WTC11 (cell line): ENCODE measurements around the gene C5AR1.

Source experiments
- ATF6 ChIP-seq: sonication (generic); formaldehyde crosslinking; IDR thresholded peaks from 2 replicates; pipeline ENCODE4 v1.8.1; 2023; ENCODE audit warnings: mild to moderate bottlenecking, missing genetic modification reagents
- ERG ChIP-seq: fragments of 250-450 bp; sonication (Bioruptor Pico); IDR thresholded peaks from 2 replicates; pipeline ENCODE4 v1.8.0; 2021; ENCODE audit warnings: mild to moderate bottlenecking
- IRF2 ChIP-seq: sonication (generic); formaldehyde crosslinking; IDR thresholded peaks from 2 replicates; pipeline ENCODE4 v1.8.0; 2022; ENCODE audit warnings: low read depth, missing genetic modification reagents, borderline replicate concordance
- JUN ChIP-seq: sonication (generic); formaldehyde crosslinking; IDR thresholded peaks from 2 replicates; pipeline ENCODE4 v1.8.0; 2023; ENCODE audit warnings: mild to moderate bottlenecking, missing genetic modification reagents
- NFYB ChIP-seq: sonication (generic); formaldehyde crosslinking; conservative IDR thresholded peaks from 2 replicates; pipeline ENCODE4 v1.8.0; 2022; ENCODE audit warnings: low read depth, missing genetic modification reagents
- NR3C1 ChIP-seq: sonication (generic); formaldehyde crosslinking; conservative IDR thresholded peaks from 2 replicates; pipeline ENCODE4 v1.8.1; 2023; ENCODE audit warnings: low read depth, mild to moderate bottlenecking, missing genetic modification reagents
- PRDM15 ChIP-seq: sonication (generic); formaldehyde crosslinking; IDR thresholded peaks from 2 replicates; pipeline ENCODE4 v1.8.0; 2022; ENCODE audit warnings: missing genetic modification reagents
- SP1 ChIP-seq: sonication (generic); formaldehyde crosslinking; conservative IDR thresholded peaks from 2 replicates; pipeline ENCODE4 v1.8.1; 2022; ENCODE audit warnings: missing genetic modification reagents
- ZBTB43 ChIP-seq: sonication (generic); formaldehyde crosslinking; IDR thresholded peaks from 2 replicates; pipeline ENCODE4 v1.8.1; 2023; ENCODE audit warnings: mild to moderate bottlenecking, missing genetic modification reagents
- ZNF121 ChIP-seq: sonication (generic); formaldehyde crosslinking; IDR thresholded peaks from 2 replicates; pipeline ENCODE4 v1.8.0; 2023; ENCODE audit warnings: missing genetic modification reagents
- ZNF232 ChIP-seq: sonication (generic); formaldehyde crosslinking; IDR thresholded peaks from 2 replicates; pipeline ENCODE4 v1.8.0; 2022; ENCODE audit warnings: mild to moderate bottlenecking, missing genetic modification reagents
- ZNF416 ChIP-seq: fragments of 250-450 bp; sonication (Bioruptor Pico); IDR thresholded peaks from 2 replicates; pipeline ENCODE4 v1.9.0; 2021; ENCODE audit warnings: mild to moderate bottlenecking, inconsistent platforms
- TF ChIP-seq, protein P1 (sequence below): fragments of 200-600 bp; IDR thresholded peaks from 2 replicates; pipeline ENCODE4 v1.8.0; 2022; ENCODE audit warnings: antibody characterized with exemption
- TF ChIP-seq, protein P2 (sequence below): sonication (generic); formaldehyde crosslinking; IDR thresholded peaks from 2 replicates; pipeline ENCODE4 v1.8.0; 2023; ENCODE audit warnings: missing genetic modification reagents, mild to moderate bottlenecking, borderline replicate concordance

DNA sequence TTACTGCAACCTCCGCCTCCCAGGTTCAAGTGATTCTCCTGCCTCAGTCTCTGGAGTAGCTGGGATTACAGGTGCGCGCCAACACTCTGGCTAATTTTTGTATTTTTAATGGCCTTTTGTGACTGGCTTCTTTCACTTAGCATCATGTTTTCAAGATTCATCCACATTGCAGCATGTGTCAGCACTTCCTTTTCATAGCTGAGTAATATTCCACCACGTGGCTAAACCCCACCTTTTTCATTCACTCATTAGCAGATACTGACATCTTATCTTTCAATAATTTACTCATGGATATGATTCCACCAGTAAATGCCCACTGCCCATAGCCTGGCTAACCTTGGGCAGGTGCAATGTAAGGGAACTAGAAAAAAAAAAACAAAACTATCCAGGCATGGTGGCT lies 6.9 kb downstream of the C5AR1 start:
- TF ChIP-seq, protein P1, sequence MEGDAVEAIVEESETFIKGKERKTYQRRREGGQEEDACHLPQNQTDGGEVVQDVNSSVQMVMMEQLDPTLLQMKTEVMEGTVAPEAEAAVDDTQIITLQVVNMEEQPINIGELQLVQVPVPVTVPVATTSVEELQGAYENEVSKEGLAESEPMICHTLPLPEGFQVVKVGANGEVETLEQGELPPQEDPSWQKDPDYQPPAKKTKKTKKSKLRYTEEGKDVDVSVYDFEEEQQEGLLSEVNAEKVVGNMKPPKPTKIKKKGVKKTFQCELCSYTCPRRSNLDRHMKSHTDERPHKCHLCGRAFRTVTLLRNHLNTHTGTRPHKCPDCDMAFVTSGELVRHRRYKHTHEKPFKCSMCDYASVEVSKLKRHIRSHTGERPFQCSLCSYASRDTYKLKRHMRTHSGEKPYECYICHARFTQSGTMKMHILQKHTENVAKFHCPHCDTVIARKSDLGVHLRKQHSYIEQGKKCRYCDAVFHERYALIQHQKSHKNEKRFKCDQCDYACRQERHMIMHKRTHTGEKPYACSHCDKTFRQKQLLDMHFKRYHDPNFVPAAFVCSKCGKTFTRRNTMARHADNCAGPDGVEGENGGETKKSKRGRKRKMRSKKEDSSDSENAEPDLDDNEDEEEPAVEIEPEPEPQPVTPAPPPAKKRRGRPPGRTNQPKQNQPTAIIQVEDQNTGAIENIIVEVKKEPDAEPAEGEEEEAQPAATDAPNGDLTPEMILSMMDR, result no peak
- no peak for TF ChIP-seq ZBTB43 (CRISPR knock-in tag)
- no peak for TF ChIP-seq NFYB
- no peak for TF ChIP-seq ATF6 (CRISPR knock-in tag)
- TF ChIP-seq SP1 (CRISPR knock-in tag), result no peak
- TF ChIP-seq PRDM15 (CRISPR knock-in tag), result no peak
- TF ChIP-seq ERG (CRISPR knock-in tag), result no peak
- TF ChIP-seq JUN (CRISPR knock-in tag), result no peak
- no peak for TF ChIP-seq NR3C1 (CRISPR knock-in tag)
- no peak for TF ChIP-seq ZNF416 (CRISPR knock-in tag)
- no peak for TF ChIP-seq IRF2 (CRISPR knock-in tag)
- TF ChIP-seq, protein P2, sequence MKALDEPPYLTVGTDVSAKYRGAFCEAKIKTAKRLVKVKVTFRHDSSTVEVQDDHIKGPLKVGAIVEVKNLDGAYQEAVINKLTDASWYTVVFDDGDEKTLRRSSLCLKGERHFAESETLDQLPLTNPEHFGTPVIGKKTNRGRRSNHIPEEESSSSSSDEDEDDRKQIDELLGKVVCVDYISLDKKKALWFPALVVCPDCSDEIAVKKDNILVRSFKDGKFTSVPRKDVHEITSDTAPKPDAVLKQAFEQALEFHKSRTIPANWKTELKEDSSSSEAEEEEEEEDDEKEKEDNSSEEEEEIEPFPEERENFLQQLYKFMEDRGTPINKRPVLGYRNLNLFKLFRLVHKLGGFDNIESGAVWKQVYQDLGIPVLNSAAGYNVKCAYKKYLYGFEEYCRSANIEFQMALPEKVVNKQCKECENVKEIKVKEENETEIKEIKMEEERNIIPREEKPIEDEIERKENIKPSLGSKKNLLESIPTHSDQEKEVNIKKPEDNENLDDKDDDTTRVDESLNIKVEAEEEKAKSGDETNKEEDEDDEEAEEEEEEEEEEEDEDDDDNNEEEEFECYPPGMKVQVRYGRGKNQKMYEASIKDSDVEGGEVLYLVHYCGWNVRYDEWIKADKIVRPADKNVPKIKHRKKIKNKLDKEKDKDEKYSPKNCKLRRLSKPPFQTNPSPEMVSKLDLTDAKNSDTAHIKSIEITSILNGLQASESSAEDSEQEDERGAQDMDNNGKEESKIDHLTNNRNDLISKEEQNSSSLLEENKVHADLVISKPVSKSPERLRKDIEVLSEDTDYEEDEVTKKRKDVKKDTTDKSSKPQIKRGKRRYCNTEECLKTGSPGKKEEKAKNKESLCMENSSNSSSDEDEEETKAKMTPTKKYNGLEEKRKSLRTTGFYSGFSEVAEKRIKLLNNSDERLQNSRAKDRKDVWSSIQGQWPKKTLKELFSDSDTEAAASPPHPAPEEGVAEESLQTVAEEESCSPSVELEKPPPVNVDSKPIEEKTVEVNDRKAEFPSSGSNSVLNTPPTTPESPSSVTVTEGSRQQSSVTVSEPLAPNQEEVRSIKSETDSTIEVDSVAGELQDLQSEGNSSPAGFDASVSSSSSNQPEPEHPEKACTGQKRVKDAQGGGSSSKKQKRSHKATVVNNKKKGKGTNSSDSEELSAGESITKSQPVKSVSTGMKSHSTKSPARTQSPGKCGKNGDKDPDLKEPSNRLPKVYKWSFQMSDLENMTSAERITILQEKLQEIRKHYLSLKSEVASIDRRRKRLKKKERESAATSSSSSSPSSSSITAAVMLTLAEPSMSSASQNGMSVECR (CRISPR knock-in tag), result no peak
- no peak for TF ChIP-seq ZNF121
- no peak for TF ChIP-seq ZNF232 (CRISPR knock-in tag)
